Measurements from ENCODE around the gene DNAJB13.
"Not testable (repeated sequence)": the region's sequence is repeated elsewhere in the genome, so short reads cannot be mapped to it uniquely, and the experiment has no call there.

The DNAJB13 gene

DNA sequence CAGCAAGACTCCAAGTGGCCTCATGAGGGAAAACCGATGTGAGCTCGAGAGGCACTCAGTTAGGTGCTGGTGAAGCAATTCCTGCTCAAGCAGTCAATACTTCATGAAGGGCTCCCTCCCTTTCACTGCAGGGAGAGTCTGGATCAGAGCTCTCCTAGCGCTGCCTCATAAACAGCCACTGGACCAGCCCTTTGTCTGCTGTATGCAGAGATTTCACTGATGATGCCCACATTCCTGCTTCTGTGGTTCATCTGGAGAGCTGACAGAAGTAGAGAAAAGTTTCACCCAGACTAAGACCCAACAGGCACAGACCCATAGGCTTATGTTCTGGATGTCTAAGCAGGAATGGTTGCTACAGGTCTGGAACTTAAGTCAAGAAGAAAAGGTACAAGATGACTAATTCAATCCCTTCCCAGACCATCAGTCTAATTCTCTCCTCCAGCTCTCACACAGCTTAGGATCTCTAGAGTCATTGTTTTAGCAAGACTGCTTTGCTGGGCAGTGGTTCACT, 27.8 kb downstream of the DNAJB13 start:
- no peak for DNase-seq

DNA sequence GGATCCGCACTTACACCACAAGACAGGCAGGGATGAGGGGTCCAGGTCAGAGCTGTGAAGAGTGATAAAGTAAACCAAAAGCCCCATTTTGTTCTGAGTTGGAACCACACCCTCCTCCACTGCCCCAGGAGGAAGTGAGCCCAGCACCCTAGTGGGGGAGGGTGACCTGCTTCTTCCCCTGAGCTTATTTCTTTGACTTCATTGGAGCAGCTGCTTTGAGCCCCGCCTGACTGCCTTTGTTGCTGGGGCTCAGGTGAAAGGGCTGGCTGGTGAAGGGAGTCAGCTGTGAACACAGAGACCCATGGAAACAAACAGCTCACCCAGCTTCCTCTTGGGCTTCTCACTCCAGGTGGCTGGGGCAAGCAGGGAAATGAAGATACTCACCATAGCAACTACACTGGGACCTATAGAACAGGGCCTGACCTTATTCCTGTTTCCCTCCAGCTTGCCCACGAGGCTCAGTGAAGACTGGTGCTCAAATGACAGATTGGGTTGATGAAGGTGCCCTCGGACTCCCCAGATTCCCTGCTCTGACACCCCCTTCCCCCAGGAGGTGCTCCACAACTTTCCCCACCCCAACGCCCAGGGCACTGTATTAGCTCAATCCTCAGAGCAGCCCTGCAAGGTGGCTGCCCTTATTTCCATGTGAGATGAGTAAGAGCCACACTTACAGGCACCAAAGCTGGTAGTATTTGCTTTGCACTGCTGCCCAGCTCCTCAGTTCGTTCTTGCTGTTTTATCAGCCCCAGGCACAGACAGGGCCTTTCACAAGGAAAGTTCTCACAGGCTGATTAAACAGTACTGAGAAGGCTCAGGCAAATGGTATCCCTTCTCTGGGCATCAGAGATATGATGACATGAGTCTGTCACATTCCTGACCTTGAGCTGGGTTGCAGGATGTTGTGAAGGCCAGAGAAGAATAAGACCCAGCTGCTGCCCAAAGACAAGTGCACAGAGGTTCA, 29.5 kb downstream of the DNAJB13 start:
- DNase-seq = peak; percentile 94

DNA sequence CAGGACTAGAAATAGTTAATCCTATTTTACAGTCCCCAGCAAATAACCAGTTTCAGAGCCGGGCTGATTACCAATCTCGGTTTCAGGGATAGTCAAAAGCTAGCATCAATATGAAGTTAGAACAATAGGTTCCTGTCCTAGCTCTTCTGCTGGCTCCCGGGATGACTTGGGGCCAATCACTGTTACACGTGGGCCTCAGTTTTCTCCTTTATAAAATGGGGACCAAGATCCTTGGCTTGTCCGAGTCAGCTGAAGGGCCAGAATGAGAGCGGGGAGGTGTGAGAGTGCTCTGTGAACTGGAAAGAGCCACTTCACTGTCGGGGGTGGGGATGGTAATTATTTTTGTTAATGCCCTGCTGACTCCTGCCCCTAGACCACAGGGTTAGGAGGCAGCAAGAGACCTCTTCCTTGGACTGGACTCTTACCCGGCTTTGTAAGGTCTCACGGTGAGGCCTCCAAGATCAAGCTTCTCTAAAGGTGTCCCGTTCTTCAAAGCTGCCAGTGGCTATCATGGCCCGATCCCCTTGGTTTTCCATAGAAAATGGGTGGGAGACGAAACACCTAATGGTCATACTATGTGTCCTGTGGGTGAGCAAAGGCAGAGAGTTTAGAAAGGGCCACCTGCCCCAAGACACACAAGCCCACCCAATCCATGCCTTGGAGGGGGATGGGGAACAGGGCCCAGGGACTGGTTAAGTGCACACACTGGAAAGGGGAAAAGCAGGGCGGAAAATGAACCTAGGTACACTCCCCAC, 30.4 kb downstream of the DNAJB13 start:
- DNase-seq = peak; percentile 23

DNA sequence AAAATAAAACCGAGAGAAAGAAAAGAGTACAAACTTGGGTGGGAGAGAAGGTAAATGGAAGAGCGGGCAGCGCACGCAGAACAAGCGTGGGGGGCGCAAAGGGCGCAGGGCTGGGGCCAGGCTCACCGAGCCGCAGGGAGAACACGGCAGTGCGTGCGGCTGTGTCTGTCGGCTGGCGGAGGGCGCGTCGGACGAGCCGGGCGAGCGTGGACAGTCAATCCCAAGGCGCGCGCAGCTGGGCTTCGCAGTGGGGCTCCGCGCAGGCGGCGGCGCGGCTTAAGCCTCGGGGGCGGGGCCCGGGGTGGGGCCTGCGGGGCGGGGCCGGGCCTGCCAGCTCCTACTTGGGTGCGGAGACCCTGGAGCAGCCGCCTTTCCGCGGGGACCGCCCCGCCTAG, 31.8 kb downstream of the DNAJB13 start, which contains the start of gene UCP2:
Gene UCP2 (minus strand): TSS at position 249 of the 395 bp plus-strand sequence. CDS start 4,465 bp downstream, outside the sequence.
- peak; percentile 94 for DNase-seq

DNA sequence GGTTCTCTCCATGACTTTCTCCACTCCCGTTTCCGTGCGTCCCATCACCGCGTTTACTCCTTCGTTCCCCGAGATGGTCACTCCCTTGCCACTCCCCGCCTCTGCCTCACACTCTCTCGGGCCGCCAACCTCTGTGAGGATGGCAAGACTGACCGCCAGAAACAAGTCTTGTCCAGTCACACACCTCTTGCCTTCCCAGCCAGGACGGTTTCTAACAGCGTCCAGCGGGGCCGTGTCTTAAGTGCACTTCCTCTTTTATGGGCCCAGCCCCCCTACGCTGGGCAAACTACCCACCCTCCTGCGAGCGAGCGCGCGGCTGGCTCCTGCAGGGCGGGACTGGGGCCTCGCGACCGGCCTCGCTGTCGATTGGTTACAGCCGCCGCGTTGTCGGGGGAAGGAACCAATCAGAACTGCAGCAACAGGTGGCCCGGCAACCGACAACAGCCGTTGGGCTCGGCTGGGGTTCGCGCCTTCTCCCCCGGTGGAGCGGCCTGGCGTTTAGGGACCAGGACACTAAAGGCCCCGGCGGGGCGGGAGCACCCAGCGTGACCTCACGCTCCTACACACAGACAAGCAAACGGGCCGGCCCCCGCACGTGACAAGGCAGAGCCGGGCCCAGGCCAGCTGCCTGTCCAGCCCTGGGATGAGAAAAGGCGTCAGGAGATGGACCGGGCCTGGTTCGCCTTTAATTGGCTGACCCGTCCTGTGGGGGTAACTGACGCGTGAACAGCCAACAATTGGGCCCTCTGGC, 32.3 kb downstream of the DNAJB13 start:
- DNase-seq = peak; percentile 99

DNA sequence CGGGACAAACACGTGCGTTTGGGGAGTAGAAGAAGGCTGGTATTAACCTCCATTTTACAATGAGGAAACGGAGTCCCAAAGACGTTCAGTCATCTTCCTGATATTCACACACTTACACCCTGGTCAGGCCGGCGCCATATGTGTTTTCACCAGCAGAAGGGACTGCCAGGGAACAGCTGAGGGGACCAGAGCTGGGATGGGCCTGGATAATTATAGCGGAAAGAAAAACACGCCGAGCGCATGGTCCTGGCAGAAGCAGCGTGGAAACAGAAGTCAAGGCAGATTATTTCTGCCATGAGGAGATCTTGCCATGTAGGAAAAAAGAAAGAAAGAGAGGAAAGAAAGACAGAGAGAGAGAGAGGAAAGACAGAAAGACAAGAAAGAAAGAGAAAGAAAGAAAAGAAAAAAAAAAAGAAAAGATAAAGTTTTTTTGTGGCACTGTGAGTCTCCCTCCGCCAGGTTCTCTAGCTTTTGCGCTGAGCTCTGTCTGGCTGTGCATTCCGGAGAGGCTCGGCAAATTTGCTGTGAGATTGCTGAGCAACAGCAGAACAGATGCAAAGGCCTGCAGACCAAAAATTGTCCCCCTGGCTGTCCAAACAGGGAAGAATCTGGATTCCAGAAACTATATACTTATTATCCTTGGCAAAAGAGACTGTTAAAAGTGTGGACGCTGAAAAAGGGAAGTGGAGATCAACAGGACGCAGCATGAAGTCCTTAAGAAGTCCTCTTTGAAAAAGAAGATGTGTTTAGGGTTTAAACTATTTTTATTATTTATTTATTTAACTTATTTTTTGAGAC, 33.1 kb downstream of the DNAJB13 start:
- DNase-seq = peak; percentile 34

DNA sequence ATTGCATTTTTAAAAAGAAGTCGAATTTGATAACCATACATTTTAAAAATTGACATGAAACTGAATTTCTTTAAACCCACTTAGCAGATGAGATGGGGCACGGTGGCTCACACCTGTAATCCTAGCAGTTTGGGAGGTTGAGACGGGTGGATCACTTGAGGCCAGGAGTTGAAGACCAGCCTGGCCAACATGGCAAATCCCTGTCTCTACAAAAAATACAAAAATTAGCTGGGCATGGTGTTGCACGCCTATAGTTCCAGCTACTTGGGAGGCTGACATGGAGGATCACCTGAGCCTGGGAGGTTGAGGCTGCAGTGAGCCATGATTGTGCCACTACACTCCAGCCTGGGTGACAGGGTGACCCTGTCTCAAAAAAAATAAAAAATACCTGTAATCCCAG, 34.8 kb downstream of the DNAJB13 start:
- not testable (repeated sequence) for DNase-seq

DNA sequence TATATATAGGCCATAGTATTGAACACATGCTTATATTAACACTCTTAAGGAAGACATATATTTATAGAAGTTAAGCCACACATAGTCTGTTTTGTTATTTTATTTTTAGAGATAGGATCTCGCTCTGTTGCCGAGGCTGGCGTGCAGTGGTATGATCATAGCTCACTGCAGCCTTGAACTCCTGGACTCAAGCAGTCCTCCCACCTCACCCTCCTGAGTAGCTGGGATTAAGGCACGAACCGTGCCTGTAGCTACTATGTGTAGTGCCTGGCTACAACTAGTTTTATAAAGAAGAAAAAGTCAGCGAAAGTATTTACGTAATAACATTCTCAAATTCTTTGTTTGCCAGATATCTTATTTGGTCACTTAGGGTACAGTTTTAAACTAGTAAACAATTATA, 37.4 kb downstream of the DNAJB13 start:
- no peak for DNase-seq

DNA sequence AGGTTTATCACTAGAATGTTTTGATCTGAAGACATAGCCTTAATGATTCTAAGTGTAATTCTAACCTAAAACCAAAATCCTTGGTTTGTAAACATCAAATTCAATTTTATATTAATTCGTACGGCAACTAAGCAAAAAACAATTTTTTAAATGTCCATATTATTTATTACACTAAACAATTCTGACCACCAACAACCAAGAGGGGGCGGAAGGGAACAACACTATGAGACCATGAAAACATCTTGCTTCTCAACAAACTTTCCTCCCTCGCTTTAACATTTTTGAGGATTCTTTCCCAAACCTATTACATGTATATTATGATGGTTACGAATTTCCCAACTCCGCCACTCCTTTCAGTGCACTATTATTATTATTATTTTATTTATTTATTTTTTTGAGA, 38.3 kb downstream of the DNAJB13 start:
- DNase-seq = no peak

DNA sequence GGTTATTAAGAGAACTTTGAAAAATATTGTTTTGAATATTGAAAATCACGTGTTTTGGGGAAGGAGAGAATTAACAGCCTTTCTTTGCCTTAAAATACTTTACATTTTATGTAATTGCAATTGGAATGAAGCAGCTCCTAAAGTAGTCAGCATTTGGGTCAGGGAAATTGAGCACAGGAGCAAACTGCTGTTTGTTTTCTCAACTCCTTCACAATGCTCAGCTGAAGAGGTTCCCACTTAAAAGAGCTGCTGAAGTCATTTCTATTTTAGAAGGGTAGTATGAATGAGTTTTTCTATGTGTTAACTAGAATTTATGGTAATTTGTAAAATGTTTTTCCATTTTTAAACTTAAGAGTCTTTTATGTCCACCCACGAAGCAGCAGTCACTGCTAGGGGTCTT, 39.9 kb downstream of the DNAJB13 start:
- no peak for DNase-seq

DNA sequence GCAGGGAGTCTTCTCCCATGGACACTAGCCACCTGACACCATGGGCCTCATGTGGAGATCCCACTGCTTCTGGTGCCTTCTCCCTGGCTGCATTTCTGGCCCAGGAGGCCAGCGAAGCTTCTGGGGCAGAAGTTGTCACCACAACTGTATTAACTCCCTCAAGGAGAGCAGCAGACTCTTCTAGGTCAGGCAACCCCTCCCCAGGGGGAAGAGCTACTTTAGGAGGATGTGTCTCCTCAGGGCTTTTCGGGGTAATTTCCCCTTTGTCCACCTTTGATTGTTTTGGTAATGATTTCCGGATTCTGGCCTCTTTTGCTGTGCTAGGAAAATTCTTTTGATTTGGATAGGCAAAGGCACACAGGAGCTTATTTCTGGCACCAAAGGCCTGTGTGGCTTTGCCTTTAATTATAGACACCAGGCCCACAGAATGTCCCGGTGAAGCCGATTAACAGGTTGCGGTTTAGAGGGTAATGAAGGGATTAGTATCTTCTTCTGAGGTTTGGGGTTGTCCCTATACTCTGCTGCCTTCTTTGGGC, 40.7 kb downstream of the DNAJB13 start:
- peak; percentile 47 for DNase-seq

DNA sequence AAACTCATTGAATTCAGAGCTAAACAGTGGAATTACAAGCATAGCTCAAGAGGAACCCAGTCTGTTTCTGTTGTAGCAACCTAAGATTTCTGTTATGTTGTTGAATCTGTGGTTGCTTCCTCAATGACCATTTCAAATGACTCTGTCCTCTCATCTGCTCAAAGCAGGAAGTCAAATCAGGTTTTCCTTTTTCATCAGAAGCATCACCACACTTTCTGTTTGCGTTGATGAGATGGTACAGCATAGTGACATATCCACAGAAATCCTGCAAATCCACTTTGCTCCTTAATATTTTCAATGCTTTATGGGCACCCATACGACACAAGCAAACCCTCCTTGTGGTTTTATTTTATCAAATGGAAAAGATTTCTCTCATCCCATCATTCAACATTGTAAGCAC, 44.4 kb downstream of the DNAJB13 start:
- no peak for DNase-seq

DNA sequence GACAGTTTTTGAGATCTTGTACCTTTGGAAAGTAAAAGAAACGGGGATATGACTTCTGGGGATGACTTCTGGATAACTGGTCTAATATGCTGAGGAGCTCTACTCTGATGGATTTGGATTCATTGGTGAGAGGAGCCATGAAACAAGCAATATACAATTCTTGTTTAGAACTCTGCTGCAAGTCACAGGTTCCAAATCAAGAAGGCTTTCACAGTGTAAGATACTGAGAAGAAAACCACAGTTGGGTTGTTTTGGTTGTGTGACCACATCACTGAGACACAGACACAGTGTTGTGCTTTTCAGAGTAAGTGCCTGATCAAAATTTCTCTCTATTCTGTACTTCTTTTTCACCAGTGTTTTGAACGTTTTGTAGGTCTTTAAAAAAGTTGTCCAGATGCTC, 44.9 kb downstream of the DNAJB13 start:
- DNase-seq = no peak

DNA sequence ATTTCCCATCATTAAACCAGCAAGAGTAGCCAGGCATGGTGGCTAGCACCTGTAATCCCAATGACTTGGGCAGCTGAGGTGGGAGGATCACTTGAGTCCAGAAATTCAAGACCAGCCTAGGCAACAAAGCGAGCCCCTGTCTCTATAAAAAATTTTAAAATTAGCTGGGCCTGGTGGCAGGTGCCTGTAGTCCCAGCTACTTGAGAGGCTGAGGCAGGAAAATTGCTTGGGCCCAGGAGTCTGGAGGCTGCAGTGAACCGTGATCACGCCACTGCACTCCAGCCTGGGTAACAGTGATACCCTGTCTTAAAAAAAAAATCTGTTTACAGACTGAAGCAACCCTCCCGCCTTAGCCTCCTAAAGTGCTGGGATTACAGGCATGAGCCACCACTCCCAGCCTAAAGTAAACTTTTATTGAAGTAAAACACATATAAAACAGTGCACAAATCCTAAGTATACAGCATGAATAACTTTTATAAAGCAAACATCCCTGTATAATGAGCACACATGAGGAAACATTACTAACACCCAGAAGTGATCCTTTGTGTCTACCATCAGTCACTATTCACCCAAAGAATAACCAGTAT, 45.4 kb downstream of the DNAJB13 start:
- no peak for DNase-seq

DNA sequence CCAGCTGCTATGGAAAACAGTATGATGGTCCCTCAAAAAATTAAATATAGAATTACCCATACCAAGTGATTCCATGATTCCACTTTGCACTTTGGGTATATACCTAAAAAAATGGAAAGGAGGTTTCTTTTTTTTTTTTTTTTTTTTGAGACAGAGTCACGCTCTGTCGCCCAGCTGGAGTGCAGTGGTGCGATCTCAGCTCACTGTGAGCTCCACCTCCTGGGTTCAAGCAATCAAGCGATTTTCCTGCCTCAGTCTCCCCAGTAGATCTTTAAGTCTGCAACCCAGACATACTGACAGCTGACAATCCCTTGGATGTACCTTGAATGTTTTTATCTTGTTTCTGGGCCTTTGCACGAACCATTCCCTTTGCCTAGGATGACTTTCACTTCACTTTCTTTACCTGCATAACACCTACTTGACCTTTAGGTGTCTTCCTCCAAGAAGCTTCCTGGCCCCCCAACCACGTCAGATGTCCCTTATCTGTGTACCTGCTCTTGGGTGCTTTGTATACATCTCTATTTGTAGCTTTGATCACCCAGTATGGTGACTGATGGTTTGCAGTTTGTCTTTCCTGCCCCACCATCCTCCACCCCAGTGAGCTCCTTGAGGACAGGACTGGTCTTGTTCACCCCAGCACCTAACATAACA, 46.4 kb downstream of the DNAJB13 start:
- DNase-seq = no peak

DNA sequence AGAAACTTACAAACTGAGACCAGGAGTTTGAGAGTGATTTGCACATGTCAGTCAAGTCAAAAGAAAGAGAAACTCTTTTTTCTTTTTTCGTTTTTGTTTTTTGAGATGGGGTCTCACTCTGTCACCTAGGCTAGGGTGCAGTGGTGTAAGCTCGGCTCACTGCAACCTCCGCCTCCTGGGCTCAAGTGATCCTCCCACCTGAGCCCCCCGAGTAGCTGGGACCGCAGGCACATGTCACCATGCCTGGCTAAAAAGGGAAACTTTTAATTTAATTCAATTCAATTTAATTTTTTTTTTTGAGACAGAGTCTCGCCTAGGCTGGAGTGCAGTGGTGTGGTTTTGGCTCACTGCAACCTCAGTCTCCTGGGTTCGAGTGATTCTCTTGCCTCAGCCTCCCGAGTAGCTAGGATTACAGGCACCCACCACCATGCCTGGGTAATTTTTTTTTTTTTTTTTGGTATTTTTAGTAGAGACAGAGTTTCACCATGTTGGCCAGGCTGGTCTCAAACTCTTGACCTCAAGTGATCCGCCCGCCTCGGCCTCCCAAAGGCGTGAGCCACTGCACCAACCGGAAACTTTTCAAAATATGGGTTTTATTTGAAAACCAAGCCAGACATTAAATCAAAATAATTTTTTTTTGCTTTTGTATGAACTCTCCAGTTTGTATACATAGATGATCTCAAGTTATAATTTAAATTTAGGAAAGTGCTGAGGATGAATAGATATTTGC, 48.2 kb downstream of the DNAJB13 start:
- DNase-seq = no peak

DNA sequence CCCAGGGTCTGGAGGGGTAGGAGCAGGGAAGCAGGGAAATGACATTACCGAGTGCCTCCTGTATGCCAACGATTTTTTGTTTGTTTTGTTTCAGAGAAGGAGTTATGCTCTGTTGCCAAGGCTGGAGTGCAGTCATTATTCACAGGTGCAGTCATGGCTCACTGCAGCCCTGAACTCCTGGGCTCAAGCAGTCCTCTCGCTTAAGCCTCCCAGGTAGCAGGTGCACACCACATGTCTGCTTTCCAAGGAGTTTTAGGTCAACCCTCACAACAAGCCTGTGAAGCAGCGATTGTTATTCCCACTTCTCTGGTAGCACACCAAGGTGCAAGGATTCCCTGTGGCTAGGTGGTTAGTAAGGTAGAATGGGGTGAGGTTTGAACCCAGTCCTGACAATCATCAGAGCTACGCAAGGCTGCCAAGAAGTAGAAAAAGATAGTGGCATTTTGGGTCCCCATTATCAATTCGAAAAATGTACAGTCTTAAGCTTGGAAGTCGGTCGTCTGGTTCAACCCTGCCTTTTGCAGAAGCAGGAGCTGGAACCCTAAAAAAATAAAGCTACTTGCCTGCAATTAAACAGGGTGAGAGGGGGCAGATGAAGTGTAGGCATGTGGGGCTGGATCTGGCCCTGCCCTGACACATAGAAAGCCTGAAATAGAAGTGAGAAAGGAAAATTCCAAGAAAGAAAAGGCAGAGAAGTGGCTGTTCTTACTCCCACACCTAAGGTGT, 48.9 kb downstream of the DNAJB13 start:
- no peak for DNase-seq

DNA sequence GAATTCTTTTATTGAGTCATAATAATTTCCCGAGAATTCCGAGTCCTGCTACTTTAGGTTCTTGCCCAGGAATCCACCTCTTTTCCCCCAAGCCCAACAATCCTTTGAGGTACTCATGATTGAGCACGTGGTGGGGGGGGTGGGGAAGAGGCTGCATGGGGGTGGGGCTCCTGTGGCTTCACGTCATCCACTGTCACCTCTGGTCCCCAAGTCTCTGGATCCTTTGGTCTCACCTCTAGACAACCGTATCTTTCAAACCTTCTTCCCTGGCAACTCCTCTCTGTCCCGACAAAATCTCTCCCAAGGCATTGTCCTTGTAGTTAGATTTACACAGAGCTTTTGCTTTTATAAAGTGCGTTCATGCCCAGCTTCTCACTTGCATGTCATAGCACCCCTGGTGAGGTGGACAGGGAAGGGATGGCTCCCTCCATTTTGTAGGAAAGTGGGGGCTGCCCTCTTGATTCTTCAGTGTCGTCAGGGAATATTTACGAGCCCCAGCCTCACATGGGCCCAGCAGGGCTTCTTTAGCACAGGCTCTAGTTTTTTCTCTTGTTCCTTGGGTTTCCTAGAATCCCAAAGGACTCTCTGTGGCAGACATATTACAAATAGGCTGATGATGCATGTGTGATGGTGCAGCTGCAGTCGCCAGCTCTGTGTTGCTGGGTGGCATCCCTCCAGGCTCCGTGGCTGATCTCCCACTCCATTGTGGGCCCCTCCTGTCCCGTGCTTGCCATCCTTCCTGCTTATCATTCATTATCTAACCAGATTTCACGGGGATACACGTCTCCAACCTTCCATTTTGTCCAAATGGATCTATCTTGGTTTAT, 49.7 kb downstream of the DNAJB13 start:
- no peak for DNase-seq

Data from NCI-H146 (cell line).